Endometrial microvascular endothelial cells (primary cell): Measurements from ENCODE around the gene THOP1. TPM values are rescaled to one million over a fixed set of nuclear protein-coding genes. Genes with fewer than 3 reads are reported as not detected.
"Not testable (repeated sequence)": the region's sequence is repeated elsewhere in the genome, so short reads cannot be mapped to it uniquely, and the experiment has no call there.

Experiments used
- in situ Hi-C: cut with HindIII; loops from 2 replicates; pipeline ENCODE4 v1.10.0; 2017; ENCODE audit warnings: low sequenced_read_pairs, low pct_unique_long_range_greater_than_20kb; ENCODE audit errors: inconsistent ontology term
- total RNA-seq: library from RNA; depleted of rRNA; stranded (reverse); fragments of >200 nt; gene quantifications from one replicate; pipeline ENCODE4 v1.2.3, GENCODE V29; 2015; ENCODE audit errors: inconsistent ontology term

THOP1 gene
- total RNA-seq, 1 donor from 2014 or later, result 140 TPM

DNA sequence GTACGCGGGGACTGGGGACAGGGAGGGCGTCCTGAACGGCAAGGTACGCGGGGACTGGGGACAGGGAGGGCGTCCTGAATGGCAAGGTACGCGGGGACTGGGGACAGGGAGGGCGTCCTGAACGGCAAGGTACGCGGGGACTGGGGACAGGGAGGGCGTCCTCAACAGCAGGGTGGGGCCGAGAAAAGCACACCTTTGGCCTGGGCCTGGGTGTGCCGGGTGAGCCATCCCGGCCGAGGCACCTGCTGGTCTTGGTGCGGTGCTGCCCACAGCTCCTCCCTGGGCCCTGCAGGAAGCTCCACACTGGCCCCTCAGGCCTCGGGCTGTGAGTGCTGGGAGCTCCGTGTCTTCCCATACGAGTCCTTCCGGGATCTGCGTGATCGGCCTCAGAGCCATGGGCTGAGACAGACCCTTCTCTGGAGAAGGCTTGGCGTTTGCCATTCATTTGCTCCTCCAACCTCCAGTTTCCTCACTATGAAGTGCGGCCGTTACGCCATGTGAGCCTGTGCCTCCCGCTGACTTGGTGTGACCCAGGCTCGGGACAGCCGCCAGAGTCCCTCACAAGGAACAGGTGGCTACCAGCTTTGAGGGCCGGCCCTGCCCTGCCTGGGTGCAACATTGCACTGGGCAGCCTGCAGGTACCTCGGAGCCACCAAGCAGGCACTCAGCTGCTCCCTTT lies 26.6 kb downstream of the THOP1 start:
- in situ Hi-C loops, result no loop called here

DNA sequence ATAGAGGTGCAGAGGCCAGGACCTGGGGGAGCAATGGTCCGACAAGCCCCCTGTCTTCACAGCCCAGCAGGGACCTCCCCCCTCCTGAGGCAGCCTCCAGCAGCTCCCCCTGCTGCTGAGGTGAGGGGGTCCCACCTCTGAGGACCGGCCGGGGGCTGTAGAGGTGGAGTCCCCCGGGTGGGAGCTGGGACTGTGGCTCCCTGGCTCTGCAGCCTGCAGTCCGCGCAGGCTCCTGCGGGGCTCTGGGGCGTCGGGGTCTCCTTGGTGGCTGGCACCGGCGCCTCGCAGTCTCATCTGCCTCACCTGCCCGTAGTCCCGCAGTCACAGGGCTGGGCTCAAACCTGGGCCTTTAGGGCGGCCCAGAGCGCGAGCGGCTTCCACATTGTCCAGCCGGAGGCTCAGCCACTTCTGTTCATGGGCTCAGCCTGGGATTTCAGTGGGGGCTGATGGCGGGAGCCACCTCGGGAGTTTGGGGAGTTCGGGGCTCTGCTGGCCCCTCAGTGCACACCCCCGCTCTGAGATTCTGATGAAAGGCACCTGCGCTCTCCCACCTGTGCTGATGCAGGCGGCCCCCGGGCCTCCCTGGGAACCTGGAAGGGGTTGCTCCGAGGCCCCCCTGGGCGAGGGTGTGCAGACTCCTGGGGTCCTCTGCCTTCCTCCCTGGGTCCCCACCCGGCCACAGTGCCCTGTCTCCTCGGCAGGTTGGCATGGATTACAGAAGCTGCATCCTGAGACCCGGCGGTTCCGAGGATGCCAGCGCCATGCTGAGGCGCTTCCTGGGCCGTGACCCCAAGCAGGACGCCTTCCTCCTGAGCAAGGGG lies 27.3 kb downstream of the THOP1 start:
- in situ Hi-C loops, result no loop called here

DNA sequence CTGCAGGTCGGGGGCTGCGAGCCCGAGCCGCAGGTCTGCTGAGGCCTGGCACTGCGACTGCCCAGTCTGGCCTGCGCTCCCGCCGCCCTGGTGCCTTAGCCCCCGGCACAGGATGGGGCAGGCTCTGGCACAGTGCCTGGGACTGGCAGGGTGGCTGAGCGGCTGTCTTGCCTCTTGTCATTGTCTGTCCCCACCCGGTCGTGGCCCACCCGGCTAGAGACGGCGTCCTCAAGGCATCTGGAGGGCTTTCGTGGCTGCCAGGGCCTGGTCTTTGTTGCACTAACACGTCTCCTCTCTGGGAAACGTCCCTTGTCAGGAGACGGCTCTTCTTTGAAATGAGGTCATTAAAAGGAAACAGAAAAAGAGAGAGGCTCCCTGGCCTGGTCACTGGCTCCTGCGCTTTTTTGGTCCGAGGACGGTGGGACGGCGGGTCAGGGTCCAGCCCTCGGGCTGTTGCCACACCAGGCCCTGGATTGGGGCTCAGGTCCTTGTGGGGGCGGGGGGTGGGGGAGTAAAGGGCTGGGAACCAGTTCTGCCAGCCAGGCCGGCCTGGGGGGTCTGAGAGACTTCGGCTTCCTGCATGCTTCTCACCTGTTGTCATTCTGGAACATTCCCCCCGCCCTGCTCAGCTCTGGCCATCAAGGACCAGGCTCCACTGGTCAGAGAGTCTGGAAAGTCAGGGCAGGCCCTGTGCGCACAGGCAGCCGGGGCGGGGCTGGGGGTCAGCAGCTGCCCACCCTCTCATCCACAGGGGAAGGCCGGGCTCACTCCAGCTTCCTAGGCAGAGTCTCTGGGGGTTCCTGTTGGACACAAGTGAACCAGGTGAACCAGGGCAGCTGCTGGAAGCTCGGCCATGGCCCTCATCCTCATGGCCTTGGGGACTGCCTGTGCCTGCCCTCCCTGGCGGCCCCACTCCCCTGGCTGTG lies 28.2 kb downstream of the THOP1 start:
- in situ Hi-C loops, result no loop called here

DNA sequence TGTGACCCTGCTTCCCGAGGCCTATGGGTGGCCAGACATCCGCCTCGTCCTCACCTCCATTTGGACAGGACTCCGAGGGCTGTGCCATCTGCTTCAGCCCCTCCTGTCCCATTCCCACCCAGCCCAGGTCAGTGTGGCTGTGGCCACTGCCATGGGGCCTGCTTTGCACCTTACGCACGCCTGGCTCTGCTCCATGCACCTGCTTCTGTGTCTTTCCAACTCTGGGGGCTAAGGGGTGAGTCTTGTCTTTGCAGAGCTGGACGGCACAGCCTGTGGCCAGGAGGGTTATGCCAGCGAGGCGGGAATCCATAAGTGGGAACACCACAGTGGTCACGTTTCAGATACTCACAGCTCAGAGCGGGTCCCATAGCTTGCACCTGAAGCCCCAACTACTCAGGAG lies 29.1 kb downstream of the THOP1 start:
- in situ Hi-C loops, result no loop called here

DNA sequence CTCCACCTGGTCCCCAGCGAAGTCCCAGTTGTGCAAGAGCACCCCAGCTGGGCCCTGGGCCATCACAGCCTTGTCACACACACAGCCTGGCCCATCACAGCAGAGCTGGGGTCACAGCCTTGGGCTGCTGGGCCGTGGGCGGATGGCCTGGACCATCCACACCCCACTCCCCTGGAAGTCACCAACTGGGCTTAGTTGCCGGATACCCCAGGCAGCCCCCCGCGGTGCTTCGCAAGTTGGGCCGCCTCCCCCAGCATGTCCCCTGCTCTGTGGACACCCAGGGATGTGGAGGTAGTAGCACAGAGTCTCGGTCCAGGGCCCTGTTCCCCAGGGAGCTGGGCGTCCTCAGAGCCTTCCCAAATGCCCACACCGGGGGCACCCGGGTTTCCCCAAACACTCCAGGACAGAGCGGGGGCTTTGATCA lies 29.9 kb downstream of the THOP1 start:
- in situ Hi-C loops, result no loop called here

DNA sequence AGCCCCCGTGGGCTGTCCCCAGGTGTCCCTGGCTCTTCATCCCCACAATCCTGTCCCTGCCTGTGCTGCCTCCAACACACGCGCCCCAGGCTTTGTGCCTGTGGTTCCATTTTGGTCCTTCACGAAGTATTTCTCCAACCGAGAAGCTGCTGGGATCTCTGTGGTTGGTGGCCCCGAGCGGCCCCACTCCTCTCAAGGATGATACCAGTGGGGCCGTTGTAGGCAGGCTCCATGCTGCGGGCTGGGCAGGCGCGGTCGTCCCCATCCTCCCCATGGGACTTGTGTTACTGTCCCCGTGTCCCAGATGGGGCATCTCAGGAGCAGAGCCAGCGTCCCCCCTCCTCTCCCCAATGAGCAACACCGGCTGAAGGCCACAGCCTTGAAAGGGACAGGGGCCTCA lies 30.6 kb downstream of the THOP1 start:
- in situ Hi-C loops, result no loop called here

DNA sequence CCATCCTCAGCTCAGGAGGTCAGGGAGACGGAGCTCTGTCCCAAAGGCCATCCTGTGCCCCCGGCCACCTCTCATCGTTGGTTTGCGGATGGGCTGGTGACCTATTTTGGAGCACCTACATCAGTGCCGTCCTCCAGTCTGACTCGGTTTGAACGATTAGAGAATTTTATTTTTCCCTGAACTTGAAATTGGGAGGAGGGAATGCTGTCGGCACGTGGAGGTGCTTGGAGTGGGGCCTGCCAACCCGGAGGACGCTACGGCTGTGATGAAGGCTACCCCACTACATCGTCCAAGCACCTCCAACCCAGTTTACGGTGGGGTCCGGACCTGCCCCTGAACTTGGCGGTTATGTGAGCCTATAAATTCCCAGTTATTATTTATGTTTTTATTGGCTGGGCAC lies 31.3 kb downstream of the THOP1 start:
- in situ Hi-C loops, result no loop called here

DNA sequence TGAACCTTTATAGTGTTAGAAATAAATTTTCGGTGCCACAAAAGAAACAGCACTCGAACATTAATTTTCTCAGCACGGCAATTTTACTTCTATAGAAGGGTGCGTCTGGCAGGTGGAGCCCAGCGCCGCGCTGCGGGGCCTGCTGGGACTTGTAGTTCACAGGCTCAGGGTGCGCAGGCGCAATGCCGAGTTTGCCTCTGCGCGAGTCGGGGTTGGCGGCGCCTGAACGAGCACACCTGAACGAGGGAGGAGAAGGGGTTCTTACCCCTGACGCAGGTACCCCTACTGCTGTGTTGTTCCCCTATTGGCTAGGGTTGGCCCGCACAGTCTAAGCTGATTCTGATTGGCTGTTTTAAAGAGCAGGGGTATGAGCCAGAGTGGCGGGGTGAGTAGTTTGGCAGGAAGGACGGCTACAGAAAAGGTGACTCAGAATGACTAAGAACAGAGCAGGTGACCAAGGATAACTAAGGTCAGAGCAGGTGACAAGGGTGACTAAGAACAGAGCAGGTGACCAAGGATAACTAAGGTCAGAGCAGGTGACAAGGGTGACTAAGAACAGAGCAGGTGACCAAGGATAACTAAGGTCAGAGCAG lies 32.0 kb downstream of the THOP1 start:
- in situ Hi-C loops, result not testable (repeated sequence)

DNA sequence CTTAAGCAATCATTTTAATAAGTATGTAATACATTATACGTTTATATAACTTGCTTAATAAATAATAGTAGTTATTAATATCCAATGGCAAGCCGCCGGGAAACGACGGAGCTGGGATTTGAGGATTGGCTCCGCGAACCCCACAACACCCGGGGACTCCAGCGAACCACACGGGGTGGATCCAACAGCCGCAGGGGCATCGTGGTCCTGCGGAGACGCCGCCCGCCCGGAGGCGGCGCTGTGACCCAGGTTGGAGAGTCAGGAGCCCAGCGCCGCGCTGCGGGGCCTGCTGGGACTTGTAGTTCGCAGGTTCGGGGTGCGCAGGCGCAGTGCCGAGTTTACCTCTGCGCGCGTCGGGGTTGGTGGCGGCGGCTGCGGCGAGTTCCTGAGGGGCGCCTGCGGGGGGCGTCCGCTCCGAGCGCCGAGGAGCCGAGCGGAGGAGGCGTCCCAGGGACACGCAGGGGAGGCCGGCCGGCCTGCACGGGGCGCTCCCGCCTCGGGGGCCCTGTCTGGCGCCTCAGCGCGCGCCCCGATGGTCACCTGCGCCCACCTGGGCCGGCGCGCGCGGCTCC lies 34.3 kb downstream of the THOP1 start, which contains the start of gene ZNF554:
Gene ZNF554 (plus strand): TSS at position 329 of the 572 bp plus-strand sequence. CDS start 204 bp downstream, at position 533.
- in situ Hi-C loops, result no loop called here

DNA sequence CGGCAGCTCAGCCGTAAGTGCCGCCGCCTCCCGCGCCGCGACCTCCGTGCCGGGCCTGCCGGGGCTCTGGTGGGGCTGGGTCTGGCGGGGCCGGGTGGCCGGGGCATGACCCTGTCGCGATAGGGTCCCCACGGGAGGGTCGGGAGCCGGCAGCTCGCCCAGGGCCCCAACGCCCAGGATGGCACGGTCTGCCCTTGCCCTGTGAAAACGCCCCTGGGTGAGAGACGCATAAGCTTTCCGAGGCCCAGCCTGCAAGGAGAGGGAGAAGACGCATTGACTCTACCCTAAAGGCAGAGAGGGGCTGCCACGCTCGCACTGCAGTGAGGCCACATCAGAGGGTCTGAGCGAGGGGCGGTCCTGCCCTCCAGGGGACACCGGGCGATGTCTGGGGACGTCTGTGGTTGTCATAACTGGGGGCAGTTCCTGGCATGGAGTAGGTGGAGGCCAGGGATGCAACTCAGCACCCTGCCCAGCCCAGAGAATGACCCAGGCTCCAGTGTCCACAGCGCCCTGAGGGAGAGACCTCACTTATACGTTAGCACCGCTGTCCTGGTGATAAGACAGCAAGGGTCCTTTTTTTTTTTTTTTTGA lies 34.9 kb downstream of the THOP1 start:
- in situ Hi-C loops, result no loop called here

DNA sequence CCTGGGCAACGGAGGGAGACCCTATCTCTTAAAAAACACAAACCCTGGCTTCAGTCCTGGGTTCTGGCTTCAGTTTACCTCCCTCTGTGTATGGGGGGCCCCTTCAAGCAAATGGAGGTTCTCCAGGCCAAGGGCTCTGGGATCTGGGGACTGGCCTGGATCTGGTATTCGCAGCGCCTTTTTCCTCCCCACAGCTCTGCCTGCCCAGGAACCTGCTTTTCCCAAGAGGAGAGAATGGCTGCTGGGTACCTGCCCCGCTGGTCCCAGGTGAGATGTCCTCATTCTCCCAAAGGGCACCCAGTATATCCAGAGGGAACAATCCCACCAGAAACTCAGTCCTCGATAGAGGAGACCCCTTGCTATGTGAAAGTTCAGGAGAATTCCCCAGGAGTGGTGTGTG lies 37.5 kb downstream of the THOP1 start:
- in situ Hi-C loops, result no loop called here

DNA sequence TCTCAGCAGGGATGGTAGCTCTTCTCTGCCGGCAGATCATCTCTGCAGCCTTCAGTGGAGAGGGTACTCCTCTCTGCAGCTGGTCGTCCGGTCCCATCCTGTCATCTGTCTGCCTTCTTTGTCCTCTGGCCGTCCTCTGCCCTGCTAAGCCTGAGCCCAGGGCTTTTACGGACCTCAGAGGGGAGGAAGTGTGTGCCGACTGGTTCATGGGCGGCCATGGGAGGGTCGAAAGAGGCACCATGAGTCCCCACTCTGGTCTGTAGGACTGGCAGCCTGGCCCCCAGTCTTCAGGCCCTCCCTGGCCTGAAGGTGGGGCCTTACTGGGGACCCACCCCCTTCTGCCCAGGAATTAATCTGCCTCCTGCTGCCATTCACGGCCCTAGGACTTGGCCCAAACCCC lies 38.3 kb downstream of the THOP1 start:
- in situ Hi-C loops, result no loop called here

DNA sequence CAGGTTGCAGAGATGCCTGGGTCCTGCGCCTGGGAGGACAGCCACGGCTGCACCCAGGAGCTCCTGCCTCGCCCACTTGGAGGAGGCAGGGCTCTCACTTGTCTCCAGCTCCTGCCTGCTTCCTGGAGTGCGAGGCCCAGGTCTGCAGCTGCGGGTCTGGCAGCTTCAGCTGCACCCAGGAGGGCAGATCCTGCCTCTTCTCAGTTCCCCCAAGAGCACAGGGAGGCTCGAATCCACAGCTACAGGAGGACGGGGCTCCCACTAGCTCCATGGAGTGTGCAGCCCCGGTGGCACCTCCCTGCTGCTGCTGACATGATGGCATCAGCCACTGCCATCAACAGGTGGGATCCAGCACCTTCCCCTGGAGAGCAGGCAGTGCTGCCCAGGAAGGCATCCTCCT lies 38.8 kb downstream of the THOP1 start:
- in situ Hi-C loops, result no loop called here

DNA sequence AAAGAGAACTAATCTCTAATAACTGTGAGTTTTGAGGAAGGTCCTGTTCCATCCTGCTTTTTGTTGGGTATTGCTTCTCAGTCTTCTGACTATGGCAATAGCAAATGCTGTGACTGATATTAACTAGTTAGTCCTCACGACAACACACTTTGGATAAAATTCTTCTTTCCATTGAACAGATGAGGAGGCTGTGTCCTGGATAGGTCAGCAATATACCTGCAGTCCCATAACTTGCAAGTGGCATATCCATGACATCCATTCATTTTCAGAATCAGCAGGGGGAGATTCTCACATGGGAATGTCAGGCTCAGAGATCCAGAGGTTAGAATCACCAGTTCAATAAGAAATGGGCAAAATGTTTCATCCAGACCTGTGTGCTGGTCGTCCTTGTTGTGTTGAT lies 41.7 kb downstream of the THOP1 start:
- in situ Hi-C loops, result no loop called here

DNA sequence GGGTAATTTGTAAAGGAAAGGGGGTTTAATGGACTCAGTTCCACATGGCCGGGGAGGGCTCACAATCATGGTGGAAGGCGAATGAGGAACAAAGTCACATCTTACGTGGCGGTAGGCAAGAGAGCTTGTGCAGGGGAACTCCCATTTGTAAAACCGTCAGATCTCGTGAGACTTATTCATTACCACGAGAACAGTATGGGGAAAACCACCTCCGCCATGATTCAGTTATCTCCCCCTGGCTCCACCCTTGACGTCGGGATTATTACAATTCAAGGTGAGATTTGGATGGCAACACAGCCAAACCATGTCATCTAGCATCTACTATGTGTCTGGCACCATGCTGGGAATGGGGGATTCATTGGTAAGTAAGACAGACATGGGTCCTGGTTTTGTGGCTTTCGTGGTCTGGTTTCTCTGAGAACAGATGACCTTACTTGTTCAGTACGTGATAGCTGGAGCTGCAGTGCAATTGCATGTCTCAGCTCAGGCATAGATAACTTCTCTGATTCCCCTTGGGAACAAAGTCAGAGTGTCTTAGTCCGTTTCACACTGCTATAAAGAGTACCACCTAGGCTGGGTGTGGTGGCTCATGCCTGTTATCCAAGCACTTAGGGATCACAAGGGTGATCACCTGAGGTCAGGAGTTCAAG lies 42.7 kb downstream of the THOP1 start:
- in situ Hi-C loops, result no loop called here

DNA sequence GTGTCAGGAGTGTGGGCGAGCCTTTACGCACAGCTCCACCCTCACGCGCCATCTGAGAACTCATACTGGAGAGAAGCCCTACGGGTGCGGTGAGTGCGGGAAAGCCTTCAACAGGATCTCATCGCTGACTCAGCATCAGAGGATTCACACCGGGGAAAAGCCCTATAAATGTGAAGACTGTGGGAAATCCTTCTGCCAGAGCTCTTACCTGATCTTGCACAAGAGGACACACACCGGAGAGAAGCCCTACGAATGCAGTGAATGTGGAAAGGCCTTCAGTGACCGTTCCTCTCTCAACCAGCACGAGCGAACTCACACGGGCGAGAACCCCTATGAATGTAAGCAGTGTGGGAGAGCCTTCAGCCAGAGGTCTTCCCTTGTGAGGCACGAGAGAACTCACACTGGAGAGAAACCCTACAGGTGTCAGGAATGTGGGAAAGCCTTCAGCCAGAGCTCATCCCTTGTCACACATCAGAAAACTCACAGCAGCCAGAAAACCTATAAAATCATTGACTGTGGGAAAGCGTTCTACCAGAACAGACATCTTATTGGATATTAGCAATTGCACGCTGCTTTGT lies 49.1 kb downstream of the THOP1 start:
- in situ Hi-C loops, result no loop called here

DNA sequence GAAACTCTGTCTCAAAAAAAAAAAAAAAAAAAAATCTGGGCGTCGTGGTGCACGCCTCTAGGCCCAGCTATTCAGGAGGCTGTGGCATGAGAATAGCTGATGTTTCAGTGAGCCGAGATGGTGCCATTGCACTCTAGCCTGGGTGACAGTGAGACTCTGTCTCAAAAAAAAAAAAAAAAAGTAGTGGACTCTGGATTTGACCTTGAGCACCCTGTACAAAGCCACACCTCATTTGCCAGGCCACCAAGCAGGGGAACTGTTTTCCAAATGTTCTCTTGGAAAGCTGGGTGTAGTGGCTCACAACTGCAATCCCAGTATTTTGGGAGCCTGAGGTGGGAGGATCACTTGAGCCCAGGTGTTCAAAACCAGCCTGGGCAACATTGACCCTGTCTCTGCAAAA lies 52.1 kb downstream of the THOP1 start:
- in situ Hi-C loops, result no loop called here
